MCF 10A (cell line): ENCODE results near the gene C8B. TPM values are rescaled to one million over a fixed set of nuclear protein-coding genes. Genes with fewer than 3 reads are reported as not detected.

ENCODE experiments used
- BruUV-seq: library from RNA; stranded (reverse); fragments of 400-500 nt; replicated peaks from 2 replicates; lab custom pipeline; 2021; lab: Mats Ljungman, UMichigan
- CTCF ChIA-PET: fragments of 300-600 bp; sonication (Branson Sonifier 250); formaldehyde crosslinking; extraction: SDS; loops from one replicate; lab custom pipeline; 2021; ENCODE audit warnings: antibody characterized with exemption, inconsistent platforms; lab: Yijun Ruan, JAX
- POLR2A ChIA-PET: fragments of 300-600, 350-650 bp; sonication (Branson Sonifier 250); formaldehyde crosslinking; extraction: SDS; loops from one replicate; lab custom pipeline; 2020; ENCODE audit warnings: antibody characterized with exemption, inconsistent platforms; lab: Yijun Ruan, JAX
- DNase-seq: peaks from one replicate; pipeline ENCODE4 v3.0.0-alpha.2; 2018; ENCODE audit not compliant: unreplicated experiment
- H3K27ac Mint-ChIP-seq: one replicate; pipeline ENCODE4 v1.8.0; 2022; ENCODE audit warnings: mild to moderate bottlenecking, low read depth, mixed read lengths; ENCODE audit not compliant: unreplicated experiment
- H3K27me3 Mint-ChIP-seq: one replicate; pipeline ENCODE4 v1.8.0; 2022; ENCODE audit warnings: mixed read lengths; ENCODE audit not compliant: insufficient read depth, unreplicated experiment
- H3K36me3 Mint-ChIP-seq: one replicate; pipeline ENCODE4 v1.8.0; 2022; ENCODE audit warnings: mild to moderate bottlenecking, moderate library complexity, mixed read lengths; ENCODE audit not compliant: insufficient read depth, unreplicated experiment
- H3K4me1 Mint-ChIP-seq: one replicate; pipeline ENCODE4 v1.8.0; 2022; ENCODE audit warnings: mixed read lengths; ENCODE audit not compliant: insufficient read depth, unreplicated experiment
- H3K4me3 Mint-ChIP-seq: one replicate; pipeline ENCODE4 v1.8.0; 2022; ENCODE audit warnings: mild to moderate bottlenecking, moderate library complexity, mixed read lengths; ENCODE audit not compliant: unreplicated experiment
- H3K9me3 Mint-ChIP-seq: one replicate; pipeline ENCODE4 v1.8.0; 2022; ENCODE audit warnings: mixed read lengths; ENCODE audit not compliant: unreplicated experiment
- intact Hi-C: fragments of 100-400 bp; cut with micrococcal nuclease; formaldehyde crosslinking; loops from 2 replicates; pipeline ENCODE4 v1.14.1; 2022
- total RNA-seq: library from RNA; stranded (reverse); gene quantifications from 2 replicates; pipeline ENCODE4 v1.2.3, GENCODE V29; 2022
- TF ChIP-seq, protein P1 (sequence below): fragments of 200-600 bp; IDR thresholded peaks from one replicate; pipeline ENCODE4 v1.8.0; 2022; ENCODE audit warnings: antibody characterized with exemption, mild to moderate bottlenecking; ENCODE audit not compliant: unreplicated experiment

The C8B gene
- total RNA-seq, 1 experiment from 2014 or later, result not detected

DNA sequence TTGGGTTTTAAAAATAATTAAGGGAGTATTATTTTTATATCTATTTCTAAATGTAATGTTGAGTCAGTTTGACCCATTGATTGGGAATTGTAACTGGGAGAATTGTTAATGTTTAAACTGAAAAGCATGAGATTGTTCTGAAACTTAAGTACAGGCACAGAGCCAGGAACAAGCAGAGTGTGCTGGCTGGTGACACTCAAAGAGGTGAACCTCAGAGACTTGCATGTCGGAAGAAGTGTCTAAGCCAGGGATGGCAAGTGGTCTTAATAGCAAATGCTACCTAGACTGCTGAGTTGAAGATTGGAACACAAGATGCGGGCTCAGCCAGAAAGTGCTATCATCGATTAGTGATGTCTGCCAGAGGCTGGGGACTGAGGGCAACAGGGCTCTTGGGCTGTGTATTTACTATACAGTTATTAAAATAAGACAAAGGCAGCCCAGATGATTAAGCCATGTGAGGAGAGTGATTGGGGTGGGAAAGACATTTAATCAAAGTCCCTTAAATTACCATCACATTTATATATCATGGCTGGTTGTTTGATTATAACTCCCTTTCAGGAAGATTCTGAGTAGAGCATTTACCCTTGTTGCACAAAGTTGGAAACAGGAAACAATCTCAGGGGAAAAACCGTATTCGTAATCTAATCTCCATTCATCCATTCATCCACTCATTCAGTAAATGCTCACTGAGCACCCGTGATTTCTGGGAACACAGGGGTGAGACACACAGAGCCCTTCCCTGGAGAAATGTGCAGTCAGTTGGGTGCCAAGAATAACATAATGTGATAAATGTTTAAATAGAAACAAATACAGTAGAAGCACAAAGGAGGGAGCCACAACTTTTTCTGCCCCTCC, 68.4 kb downstream of the C8B start:
- Mint-ChIP-seq H3K4me3 (no peak overlapping the region), H3K27me3 (no peaks in the 10 kb centered on the region), H3K9me3 (no peaks in the 10 kb centered on the region), H3K4me1 (no peaks in the 10 kb centered on the region), H3K36me3 (no peaks in the 10 kb centered on the region), H3K27ac (no peak overlapping the region)
- no TSS peak for BruUV-seq
- ChIA-PET CTCF (interaction anchor here (1.2 kb wide), 1 partner anchor 8 kb away, joined by 6 read pairs; no protein-coding TSS in a partner anchor), POLR2A (interaction anchor here (0.6 kb wide), 1 partner anchor 110 kb away, joined by 4 read pairs; no protein-coding TSS in a partner anchor)
- intact Hi-C loops, result no loop called here
- TF ChIP-seq, protein P1, sequence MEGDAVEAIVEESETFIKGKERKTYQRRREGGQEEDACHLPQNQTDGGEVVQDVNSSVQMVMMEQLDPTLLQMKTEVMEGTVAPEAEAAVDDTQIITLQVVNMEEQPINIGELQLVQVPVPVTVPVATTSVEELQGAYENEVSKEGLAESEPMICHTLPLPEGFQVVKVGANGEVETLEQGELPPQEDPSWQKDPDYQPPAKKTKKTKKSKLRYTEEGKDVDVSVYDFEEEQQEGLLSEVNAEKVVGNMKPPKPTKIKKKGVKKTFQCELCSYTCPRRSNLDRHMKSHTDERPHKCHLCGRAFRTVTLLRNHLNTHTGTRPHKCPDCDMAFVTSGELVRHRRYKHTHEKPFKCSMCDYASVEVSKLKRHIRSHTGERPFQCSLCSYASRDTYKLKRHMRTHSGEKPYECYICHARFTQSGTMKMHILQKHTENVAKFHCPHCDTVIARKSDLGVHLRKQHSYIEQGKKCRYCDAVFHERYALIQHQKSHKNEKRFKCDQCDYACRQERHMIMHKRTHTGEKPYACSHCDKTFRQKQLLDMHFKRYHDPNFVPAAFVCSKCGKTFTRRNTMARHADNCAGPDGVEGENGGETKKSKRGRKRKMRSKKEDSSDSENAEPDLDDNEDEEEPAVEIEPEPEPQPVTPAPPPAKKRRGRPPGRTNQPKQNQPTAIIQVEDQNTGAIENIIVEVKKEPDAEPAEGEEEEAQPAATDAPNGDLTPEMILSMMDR, result no peak
- DNase-seq, result peak; percentile 36

DNA sequence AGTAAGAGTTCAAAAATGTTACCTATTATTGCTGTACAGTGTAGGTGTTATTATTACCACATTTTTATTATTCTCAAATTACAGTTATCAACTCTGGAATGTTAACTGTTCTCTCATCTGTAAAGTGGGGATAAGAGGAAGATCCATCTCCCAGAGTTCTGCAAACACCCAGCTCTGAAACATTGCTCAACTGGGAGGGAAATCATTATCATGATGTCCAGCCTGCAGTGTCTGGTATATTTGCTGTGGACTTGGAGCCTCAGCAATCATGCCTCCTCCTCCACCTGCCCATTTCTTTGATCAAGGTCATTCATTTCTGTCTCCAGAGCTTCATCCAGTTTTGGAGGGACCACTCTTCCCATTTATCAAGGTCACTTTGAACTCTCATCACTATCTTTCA, 71.8 kb downstream of the C8B start:
- H3K27me3 Mint-ChIP-seq, result no peaks in the 10 kb centered on the region
- H3K4me1 Mint-ChIP-seq, result no peaks in the 10 kb centered on the region
- ChIA-PET POLR2A (interaction anchor here (0.7 kb wide), 1 partner anchor 22 kb away, joined by 4 read pairs; no protein-coding TSS in a partner anchor), CTCF (no interaction called here)
- no peak overlapping the region for H3K27ac Mint-ChIP-seq
- intact Hi-C loops, result no loop called here
- DNase-seq, result no peak
- H3K36me3 Mint-ChIP-seq, result no peaks in the 10 kb centered on the region
- H3K4me3 Mint-ChIP-seq, result no peak overlapping the region
- TF ChIP-seq, protein P1, result no peak
- H3K9me3 Mint-ChIP-seq, result no peaks in the 10 kb centered on the region
- BruUV-seq, result no TSS peak

DNA sequence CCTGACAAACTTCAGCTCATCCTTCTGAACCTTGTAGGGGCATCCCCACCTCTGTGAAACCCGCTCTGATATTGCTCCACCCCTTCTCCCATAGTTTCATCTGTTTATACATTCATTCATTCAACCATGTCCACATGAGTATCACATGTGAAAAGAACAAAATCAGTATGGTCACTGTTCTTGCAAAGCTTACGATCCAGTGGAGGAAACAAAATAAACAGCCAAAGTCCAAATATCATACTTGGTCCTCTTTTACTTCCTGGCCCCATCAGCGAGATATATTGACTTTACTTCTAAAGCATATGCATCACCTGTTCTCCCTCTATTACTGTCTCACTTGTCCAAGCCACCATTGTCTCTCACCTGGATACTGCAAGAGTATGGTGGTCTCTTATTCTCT, 75.6 kb downstream of the C8B start:
- BruUV-seq, result no TSS peak
- CTCF ChIA-PET, result no interaction called here
- intact Hi-C loops, result no loop called here
- Mint-ChIP-seq H3K9me3 (peaks cover 6% of the 10 kb centered on the region), H3K27ac (no peak overlapping the region), H3K4me1 (no peaks in the 10 kb centered on the region), H3K36me3 (no peaks in the 10 kb centered on the region), H3K4me3 (no peak overlapping the region), H3K27me3 (no peaks in the 10 kb centered on the region)
- no peak for DNase-seq
- POLR2A ChIA-PET, result no interaction called here
- TF ChIP-seq, protein P1, result no peak

DNA sequence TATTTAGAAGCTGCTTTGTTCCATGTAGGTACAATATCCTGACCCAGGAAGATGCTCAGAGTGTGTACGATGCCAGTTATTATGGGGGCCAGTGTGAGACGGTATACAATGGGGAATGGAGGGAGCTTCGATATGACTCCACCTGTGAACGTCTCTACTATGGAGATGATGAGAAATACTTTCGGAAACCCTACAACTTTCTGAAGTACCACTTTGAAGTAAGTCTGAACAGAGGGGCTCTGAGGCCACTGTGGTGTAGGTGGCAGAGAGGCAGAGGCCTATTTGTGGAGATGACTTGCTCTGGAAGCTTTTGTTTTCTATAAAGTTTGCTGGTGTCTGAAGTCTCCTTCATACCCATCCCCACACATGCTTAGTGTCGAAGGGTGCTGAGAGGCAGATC, 84.4 kb downstream of the C8B start:
- DNase-seq, result no peak
- Mint-ChIP-seq H3K27me3 (no peaks in the 10 kb centered on the region), H3K9me3 (peaks cover 8% of the 10 kb centered on the region), H3K36me3 (no peaks in the 10 kb centered on the region), H3K4me3 (no peak overlapping the region), H3K27ac (no peak overlapping the region), H3K4me1 (no peaks in the 10 kb centered on the region)
- intact Hi-C loops, result no loop called here
- no TSS peak for BruUV-seq
- POLR2A ChIA-PET, result no interaction called here
- CTCF ChIA-PET, result interaction anchor here (0.5 to 0.8 kb wide), 2 partner anchors 53 to 204 kb away, joined by 3 to 5 read pairs; no protein-coding TSS in a partner anchor
- TF ChIP-seq, protein P1, result no peak
